ENCODE data around the gene EVX2. TPM values are rescaled to one million over a fixed set of nuclear protein-coding genes. Genes with fewer than 3 reads are reported as not detected.

The EVX2 gene
- total RNA-seq, 1 donor from 2014 or later, result not detected

GRCh38 chr2:176129813-176130146 lies 46.0 kb upstream of the EVX2 start:
- H3K4me3 ChIP-seq (ENCODE audit: low read depth, low read length), result peak overlapping the region; percentile 63
- no peak for DNase-seq (ENCODE audit: low read depth)
- no peak for TF ChIP-seq CTCF (conservative IDR thresholded peaks at IDR 0.05; ENCODE audit: low read depth, low read length)

GRCh38 chr2:176128982-176129796 lies 45.4 kb upstream of the EVX2 start, which contains the start of gene HOXD8:
TSS of gene HOXD8 (plus strand) at chr2:176129705. CDS start at chr2:176130367, 662 bp downstream.
- no peak for TF ChIP-seq CTCF (conservative IDR thresholded peaks at IDR 0.05; ENCODE audit: low read depth, low read length)
- no peak for DNase-seq (ENCODE audit: low read depth)
- peak within 1 kb of the TSS; percentile 63 for H3K4me3 ChIP-seq (ENCODE audit: low read depth, low read length)

- TF ChIP-seq CTCF (conservative IDR thresholded peaks at IDR 0.05; ENCODE audit: low read depth, low read length), result no peak
- no peak for DNase-seq (ENCODE audit: low read depth)
- peak overlapping the region; percentile 63 for H3K4me3 ChIP-seq (ENCODE audit: low read depth, low read length)
These were observed 44.6 kb upstream of the EVX2 start for GRCh38 chr2:176128172-176128981.

GRCh38 chr2:176127774-176128072 lies 44.0 kb upstream of the EVX2 start:
- DNase-seq (ENCODE audit: low read depth), result no peak
- H3K4me3 ChIP-seq (ENCODE audit: low read depth, low read length), result peak overlapping the region; percentile 63
- no peak for TF ChIP-seq CTCF (conservative IDR thresholded peaks at IDR 0.05; ENCODE audit: low read depth, low read length)

GRCh38 chr2:176126929-176127773 lies 43.4 kb upstream of the EVX2 start:
- DNase-seq (ENCODE audit: low read depth), result no peak

GRCh38 chr2:176125772-176126054 lies 42.0 kb upstream of the EVX2 start:
- no peak for DNase-seq (ENCODE audit: low read depth)
- no peak overlapping the region for H3K4me3 ChIP-seq (ENCODE audit: low read depth, low read length)
- TF ChIP-seq CTCF (conservative IDR thresholded peaks at IDR 0.05; ENCODE audit: low read depth, low read length), result no peak

More at GRCh38 chr2:176126929-176127773, 43.4 kb upstream of the EVX2 start:
- H3K4me3 ChIP-seq (ENCODE audit: low read depth, low read length), result peak overlapping the region; percentile 63
- peak; percentile 81 for TF ChIP-seq CTCF (conservative IDR thresholded peaks at IDR 0.05; ENCODE audit: low read depth, low read length)

Data from epithelial cell of proximal tubule (primary cell).